HepG2 (cell line): ENCODE data around the gene ATF6. TPM values are rescaled to one million over a fixed set of nuclear protein-coding genes. Genes with fewer than 3 reads are reported as not detected.
A peak's percentile ranks its signal among the peaks of the same experiment; 100 is the strongest.

ENCODE experiments used
- FOXP1 ChIP-seq, 2 experiments: fragments of 450-650 bp in 1 of 2; IDR thresholded peaks; 2 replicates each; pipeline ENCODE4 v1.6.1; 2017 to 2018; ENCODE audit warnings: antibody characterized with exemption in 1 of 2
- GPN1 ChIP-seq: sonication (generic); formaldehyde crosslinking; IDR thresholded peaks from 2 replicates; pipeline ENCODE4 v1.5.1; 2020; ENCODE audit warnings: missing genetic modification reagents, borderline replicate concordance
- ISX ChIP-seq: sonication (generic); formaldehyde crosslinking; conservative IDR thresholded peaks from 2 replicates; pipeline ENCODE4 v1.5.0; 2020; ENCODE audit warnings: missing genetic modification reagents
- NRL ChIP-seq: sonication (generic); formaldehyde crosslinking; IDR thresholded peaks from 2 replicates; pipeline ENCODE4 v1.5.0; 2020; ENCODE audit warnings: missing genetic modification reagents, mild to moderate bottlenecking, moderate library complexity, borderline replicate concordance
- PAWR ChIP-seq: sonication (generic); formaldehyde crosslinking; IDR thresholded peaks from 2 replicates; pipeline ENCODE4 v1.4.0; 2020; ENCODE audit warnings: missing genetic modification reagents, mild to moderate bottlenecking, borderline replicate concordance
- REL ChIP-seq: sonication (generic); formaldehyde crosslinking; conservative IDR thresholded peaks from 2 replicates; pipeline ENCODE4 v1.8.0; 2022; ENCODE audit warnings: mild to moderate bottlenecking, missing genetic modification reagents, moderate library complexity
- SP140L ChIP-seq: sonication (generic); formaldehyde crosslinking; IDR thresholded peaks from 2 replicates; pipeline ENCODE4 v1.4.0; 2020; ENCODE audit warnings: missing genetic modification reagents, borderline replicate concordance
- SP4 ChIP-seq: sonication (generic); formaldehyde crosslinking; IDR thresholded peaks from 2 replicates; pipeline ENCODE4 v1.8.1; 2023; ENCODE audit warnings: mild to moderate bottlenecking, missing genetic modification reagents
- SRSF4 ChIP-seq: fragments of 200-400 bp; formaldehyde crosslinking; IDR thresholded peaks from one replicate; pipeline ENCODE4 v1.6.1; 2018; ENCODE audit warnings: mild to moderate bottlenecking, low read depth, low read length, moderate library complexity; ENCODE audit not compliant: poor library complexity, severe bottlenecking
- TERF1 ChIP-seq: sonication (generic); formaldehyde crosslinking; IDR thresholded peaks from 2 replicates; pipeline ENCODE4 v1.8.0; 2022; ENCODE audit warnings: mild to moderate bottlenecking, missing genetic modification reagents, moderate library complexity
- U2AF1 ChIP-seq: fragments of 200-400 bp; formaldehyde crosslinking; optimal IDR thresholded peaks from 2 replicates; pipeline ENCODE3; 2017; ENCODE audit warnings: mild to moderate bottlenecking, low read depth, low read length
- ZC3H13 ChIP-seq: sonication (generic); formaldehyde crosslinking; IDR thresholded peaks from 2 replicates; pipeline ENCODE4 v1.8.1; 2023; ENCODE audit warnings: mild to moderate bottlenecking, missing genetic modification reagents, moderate library complexity
- ZFX ChIP-seq: sonication (generic); formaldehyde crosslinking; IDR thresholded peaks from 2 replicates; pipeline ENCODE4 v1.4.0; 2020; ENCODE audit warnings: mild to moderate bottlenecking, low read depth, missing genetic modification reagents, moderate library complexity
- ZNF331 ChIP-seq: sonication (generic); formaldehyde crosslinking; IDR thresholded peaks from 2 replicates; pipeline ENCODE4 v1.4.0; 2020; ENCODE audit warnings: missing genetic modification reagents
- ZNF33A ChIP-seq: sonication (generic); formaldehyde crosslinking; IDR thresholded peaks from 2 replicates; pipeline ENCODE4 v1.5.1; 2020; ENCODE audit warnings: missing genetic modification reagents, mild to moderate bottlenecking, moderate library complexity, borderline replicate concordance
- polyA plus RNA-seq, 8 experiments: library from polyadenylated mRNA; depleted of rRNA in 3 of 8; stranded (reverse) in 7 of 8; unstranded in 1 of 8; fragments of >200 nt; fragmentation: Illumina TruSeq in 4 of 8; extraction: Trizol in 4 of 8; gene quantifications; 2 replicates each; pipeline versions ENCODE4 v1.2.1 to v1.2.3, GENCODE V29; 2011 to 2016; ENCODE audit warnings: low read depth in 4 of 8, missing spikeins in 1 of 8, mixed read lengths in 1 of 8; ENCODE audit not compliant: insufficient read depth in 1 of 8
- total RNA-seq, 5 experiments: library from RNA; depleted of rRNA; stranded (reverse); fragments of >200 nt; fragmentation: Illumina TruSeq; extraction: Trizol; gene quantifications; 2 replicates each; pipeline ENCODE4 v1.2.3, GENCODE V29; 2016; ENCODE audit warnings: low read depth in 1 of 5
- TF ChIP-seq, protein P1 (sequence below): fragments of 450-650 bp; IDR thresholded peaks from 2 replicates; pipeline ENCODE4 v1.6.1; 2017; ENCODE audit warnings: mild to moderate bottlenecking
- TF ChIP-seq, protein P2 (sequence below): sonication (generic); formaldehyde crosslinking; IDR thresholded peaks from 2 replicates; pipeline ENCODE4; 2020; ENCODE audit warnings: missing genetic modification reagents, mild to moderate bottlenecking, borderline replicate concordance
- TF ChIP-seq, protein P3 (sequence below): sonication (generic); formaldehyde crosslinking; IDR thresholded peaks from 2 replicates; pipeline ENCODE4 v1.4.0; 2020; ENCODE audit warnings: missing genetic modification reagents, mild to moderate bottlenecking, borderline replicate concordance

The ATF6 gene
- total and polyA plus RNA-seq, 2 of the 13 experiments (the other 11 are each of a cell fraction or from before 2014, with no cell fraction given): 13.2 to 14.5 TPM

DNA sequence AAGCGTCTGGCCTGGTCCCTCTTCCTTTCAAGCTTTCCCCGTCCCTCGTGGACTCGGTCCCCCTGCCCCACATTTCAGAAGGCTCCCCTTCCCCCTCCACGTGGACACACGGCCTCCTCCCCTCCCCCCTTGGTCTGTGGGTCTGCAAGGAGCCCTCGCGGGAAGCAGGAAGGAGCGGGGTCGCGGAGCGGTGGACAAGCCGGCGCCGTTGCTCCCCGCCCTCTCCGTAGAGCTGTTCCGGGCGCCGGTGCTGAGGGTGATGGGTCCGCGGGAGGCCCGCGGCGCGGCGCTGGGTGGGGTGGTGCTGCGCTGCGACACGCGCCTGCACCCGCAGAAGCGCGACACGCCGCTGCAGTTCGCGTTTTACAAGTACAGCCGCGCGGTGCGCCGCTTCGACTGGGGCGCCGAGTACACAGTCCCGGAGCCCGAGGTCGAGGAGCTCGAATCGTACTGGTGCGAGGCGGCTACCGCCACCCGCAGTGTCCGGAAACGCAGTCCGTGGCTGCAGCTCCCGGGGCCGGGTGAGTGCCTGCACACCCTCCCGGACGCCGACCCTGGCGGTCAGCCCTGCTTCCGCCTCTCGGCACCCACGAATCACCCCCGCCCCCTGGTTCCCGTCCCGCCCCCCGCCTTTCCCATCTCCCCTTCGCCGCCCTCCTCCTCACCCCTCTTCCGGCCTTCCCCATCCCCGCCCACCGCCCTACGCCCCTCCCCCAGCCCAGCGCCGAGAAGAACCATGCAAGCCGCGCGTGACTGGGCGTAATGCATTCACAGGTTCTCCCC, 39.5 kb upstream of the ATF6 start (continued):
- TF ChIP-seq, protein P1, sequence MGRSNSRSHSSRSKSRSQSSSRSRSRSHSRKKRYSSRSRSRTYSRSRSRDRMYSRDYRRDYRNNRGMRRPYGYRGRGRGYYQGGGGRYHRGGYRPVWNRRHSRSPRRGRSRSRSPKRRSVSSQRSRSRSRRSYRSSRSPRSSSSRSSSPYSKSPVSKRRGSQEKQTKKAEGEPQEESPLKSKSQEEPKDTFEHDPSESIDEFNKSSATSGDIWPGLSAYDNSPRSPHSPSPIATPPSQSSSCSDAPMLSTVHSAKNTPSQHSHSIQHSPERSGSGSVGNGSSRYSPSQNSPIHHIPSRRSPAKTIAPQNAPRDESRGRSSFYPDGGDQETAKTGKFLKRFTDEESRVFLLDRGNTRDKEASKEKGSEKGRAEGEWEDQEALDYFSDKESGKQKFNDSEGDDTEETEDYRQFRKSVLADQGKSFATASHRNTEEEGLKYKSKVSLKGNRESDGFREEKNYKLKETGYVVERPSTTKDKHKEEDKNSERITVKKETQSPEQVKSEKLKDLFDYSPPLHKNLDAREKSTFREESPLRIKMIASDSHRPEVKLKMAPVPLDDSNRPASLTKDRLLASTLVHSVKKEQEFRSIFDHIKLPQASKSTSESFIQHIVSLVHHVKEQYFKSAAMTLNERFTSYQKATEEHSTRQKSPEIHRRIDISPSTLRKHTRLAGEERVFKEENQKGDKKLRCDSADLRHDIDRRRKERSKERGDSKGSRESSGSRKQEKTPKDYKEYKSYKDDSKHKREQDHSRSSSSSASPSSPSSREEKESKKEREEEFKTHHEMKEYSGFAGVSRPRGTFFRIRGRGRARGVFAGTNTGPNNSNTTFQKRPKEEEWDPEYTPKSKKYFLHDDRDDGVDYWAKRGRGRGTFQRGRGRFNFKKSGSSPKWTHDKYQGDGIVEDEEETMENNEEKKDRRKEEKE: no peak
- TF ChIP-seq U2AF1 (no peak), TERF1 (CRISPR knock-in tag) (0 out of 2 replicates have a peak, but pooled peaks have one; percentile 36), ISX (CRISPR knock-in tag) (no peak), ZFX (CRISPR knock-in tag) (peak; percentile 42), SRSF4 (no peak), PAWR (CRISPR knock-in tag) (no peak), FOXP1 (IDR thresholded peaks at IDR 0.05) (no peak), FOXP1 (CRISPR knock-in tag; IDR thresholded peaks at IDR 0.05) (no peak), GPN1 (CRISPR knock-in tag) (no peak), NRL (CRISPR knock-in tag) (peak; percentile 70; the same call in 1 of the 2 replicates), REL (CRISPR knock-in tag) (0 out of 2 replicates have a peak, but pooled peaks have one; percentile 55), ZNF33A (no peak), SP4 (CRISPR knock-in tag) (no peak; the same call in 1 of the 2 replicates), SP140L (no peak), ZC3H13 (no peak; the same call in 1 of the 2 replicates), ZNF331 (CRISPR knock-in tag) (no peak)
- TF ChIP-seq, protein P2, sequence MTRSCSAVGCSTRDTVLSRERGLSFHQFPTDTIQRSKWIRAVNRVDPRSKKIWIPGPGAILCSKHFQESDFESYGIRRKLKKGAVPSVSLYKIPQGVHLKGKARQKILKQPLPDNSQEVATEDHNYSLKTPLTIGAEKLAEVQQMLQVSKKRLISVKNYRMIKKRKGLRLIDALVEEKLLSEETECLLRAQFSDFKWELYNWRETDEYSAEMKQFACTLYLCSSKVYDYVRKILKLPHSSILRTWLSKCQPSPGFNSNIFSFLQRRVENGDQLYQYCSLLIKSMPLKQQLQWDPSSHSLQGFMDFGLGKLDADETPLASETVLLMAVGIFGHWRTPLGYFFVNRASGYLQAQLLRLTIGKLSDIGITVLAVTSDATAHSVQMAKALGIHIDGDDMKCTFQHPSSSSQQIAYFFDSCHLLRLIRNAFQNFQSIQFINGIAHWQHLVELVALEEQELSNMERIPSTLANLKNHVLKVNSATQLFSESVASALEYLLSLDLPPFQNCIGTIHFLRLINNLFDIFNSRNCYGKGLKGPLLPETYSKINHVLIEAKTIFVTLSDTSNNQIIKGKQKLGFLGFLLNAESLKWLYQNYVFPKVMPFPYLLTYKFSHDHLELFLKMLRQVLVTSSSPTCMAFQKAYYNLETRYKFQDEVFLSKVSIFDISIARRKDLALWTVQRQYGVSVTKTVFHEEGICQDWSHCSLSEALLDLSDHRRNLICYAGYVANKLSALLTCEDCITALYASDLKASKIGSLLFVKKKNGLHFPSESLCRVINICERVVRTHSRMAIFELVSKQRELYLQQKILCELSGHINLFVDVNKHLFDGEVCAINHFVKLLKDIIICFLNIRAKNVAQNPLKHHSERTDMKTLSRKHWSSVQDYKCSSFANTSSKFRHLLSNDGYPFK (CRISPR knock-in tag): no peak
- TF ChIP-seq, protein P3, sequence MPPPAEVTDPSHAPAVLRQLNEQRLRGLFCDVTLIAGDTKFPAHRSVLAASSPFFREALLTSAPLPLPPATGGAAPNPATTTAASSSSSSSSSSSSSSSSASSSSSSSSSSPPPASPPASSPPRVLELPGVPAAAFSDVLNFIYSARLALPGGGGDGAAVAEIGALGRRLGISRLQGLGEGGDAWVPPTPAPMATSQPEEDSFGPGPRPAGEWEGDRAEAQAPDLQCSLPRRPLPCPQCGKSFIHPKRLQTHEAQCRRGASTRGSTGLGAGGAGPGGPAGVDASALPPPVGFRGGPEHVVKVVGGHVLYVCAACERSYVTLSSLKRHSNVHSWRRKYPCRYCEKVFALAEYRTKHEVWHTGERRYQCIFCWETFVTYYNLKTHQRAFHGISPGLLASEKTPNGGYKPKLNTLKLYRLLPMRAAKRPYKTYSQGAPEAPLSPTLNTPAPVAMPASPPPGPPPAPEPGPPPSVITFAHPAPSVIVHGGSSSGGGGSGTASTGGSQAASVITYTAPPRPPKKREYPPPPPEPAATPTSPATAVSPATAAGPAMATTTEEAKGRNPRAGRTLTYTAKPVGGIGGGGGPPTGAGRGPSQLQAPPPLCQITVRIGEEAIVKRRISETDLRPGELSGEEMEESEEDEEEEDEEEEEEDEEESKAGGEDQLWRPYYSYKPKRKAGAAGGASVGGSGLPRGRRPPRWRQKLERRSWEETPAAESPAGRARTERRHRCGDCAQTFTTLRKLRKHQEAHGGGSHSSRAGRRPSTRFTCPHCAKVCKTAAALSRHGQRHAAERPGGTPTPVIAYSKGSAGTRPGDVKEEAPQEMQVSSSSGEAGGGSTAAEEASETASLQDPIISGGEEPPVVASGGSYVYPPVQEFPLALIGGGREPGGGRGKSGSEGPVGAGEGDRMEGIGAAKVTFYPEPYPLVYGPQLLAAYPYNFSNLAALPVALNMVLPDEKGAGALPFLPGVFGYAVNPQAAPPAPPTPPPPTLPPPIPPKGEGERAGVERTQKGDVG (CRISPR knock-in tag): no peak
